Measurements from ENCODE around the gene RAB3C. TPM values are rescaled to one million over a fixed set of nuclear protein-coding genes. Genes with fewer than 3 reads are reported as not detected.
"Not testable (repeated sequence)": the region's sequence is repeated elsewhere in the genome, so short reads cannot be mapped to it uniquely, and the experiment has no call there.

RAB3C gene
- total and polyA plus RNA-seq, 3 experiments from 2014 or later: not detected

GRCh38 chr5:58551492-58551891, 31.4 kb upstream of the RAB3C start:
- no peaks in the 10 kb centered on the region for H3K27me3 ChIP-seq (ENCODE audit: insufficient read depth, low read length, poor library complexity, severe bottlenecking)
- no peak overlapping the region for H3K27ac ChIP-seq (ENCODE audit: low read depth, low read length)
- H3K9me3 ChIP-seq (ENCODE audit: low read length): no peaks in the 10 kb centered on the region
- no peaks in the 10 kb centered on the region for H3K4me1 ChIP-seq (ENCODE audit: insufficient read depth, low read length)
- Mint-ChIP-seq H3K9me3 (peaks cover 0 to 11% (median 0%) of the 10 kb centered on the region in 5 donors), H3K4me3 (no peak overlapping the region), H3K4me1 (no peaks in the 10 kb centered on the region), H3K36me3 (no peaks in the 10 kb centered on the region), H3K27ac (no peak overlapping the region), H3K27me3 (no peaks in the 10 kb centered on the region)
- DNase-seq: no peak
- ChIA-PET CTCF (no interaction called here), POLR2A (no interaction called here)
- no peak overlapping the region for H3K4me3 ChIP-seq (ENCODE audit: low read length)
- no peaks in the 10 kb centered on the region for H3K36me3 ChIP-seq (ENCODE audit: insufficient read depth, low read length)

- H3K36me3 Mint-ChIP-seq, H3K4me1 Mint-ChIP-seq, H3K27me3 Mint-ChIP-seq: not testable (repeated sequence)
Measured at GRCh38 chr5:58557665-58558338, 25.1 kb upstream of the RAB3C start.

GRCh38 chr5:58563016-58563700, 19.7 kb upstream of the RAB3C start:
- POLR2A ChIA-PET: not testable (repeated sequence)

More at GRCh38 chr5:58557665-58558338, 25.1 kb upstream of the RAB3C start:
- H3K4me3 Mint-ChIP-seq; H3K9me3 Mint-ChIP-seq; H3K4me3 ChIP-seq (ENCODE audit: low read length); H3K27ac ChIP-seq (ENCODE audit: low read depth, low read length); H3K4me1 ChIP-seq (ENCODE audit: insufficient read depth, low read length); H3K27me3 ChIP-seq (ENCODE audit: insufficient read depth, low read length, poor library complexity, severe bottlenecking); H3K36me3 ChIP-seq (ENCODE audit: insufficient read depth, low read length); POLR2A ChIA-PET; CTCF ChIA-PET; DNase-seq; H3K9me3 ChIP-seq (ENCODE audit: low read length); H3K27ac Mint-ChIP-seq: not testable (repeated sequence)

GRCh38 chr5:58564043-58564832, 18.6 kb upstream of the RAB3C start:
- POLR2A ChIA-PET, CTCF ChIA-PET, H3K27ac Mint-ChIP-seq: not testable (repeated sequence)

More at GRCh38 chr5:58563016-58563700, 19.7 kb upstream of the RAB3C start:
- H3K27ac Mint-ChIP-seq; H3K4me3 Mint-ChIP-seq; H3K4me1 Mint-ChIP-seq; H3K9me3 Mint-ChIP-seq; H3K27me3 Mint-ChIP-seq; H3K36me3 Mint-ChIP-seq; DNase-seq; CTCF ChIA-PET; H3K27me3 ChIP-seq (ENCODE audit: insufficient read depth, low read length, poor library complexity, severe bottlenecking); H3K4me3 ChIP-seq (ENCODE audit: low read length); H3K36me3 ChIP-seq (ENCODE audit: insufficient read depth, low read length); H3K9me3 ChIP-seq (ENCODE audit: low read length); H3K4me1 ChIP-seq (ENCODE audit: insufficient read depth, low read length); H3K27ac ChIP-seq (ENCODE audit: low read depth, low read length): not testable (repeated sequence)

DNA sequence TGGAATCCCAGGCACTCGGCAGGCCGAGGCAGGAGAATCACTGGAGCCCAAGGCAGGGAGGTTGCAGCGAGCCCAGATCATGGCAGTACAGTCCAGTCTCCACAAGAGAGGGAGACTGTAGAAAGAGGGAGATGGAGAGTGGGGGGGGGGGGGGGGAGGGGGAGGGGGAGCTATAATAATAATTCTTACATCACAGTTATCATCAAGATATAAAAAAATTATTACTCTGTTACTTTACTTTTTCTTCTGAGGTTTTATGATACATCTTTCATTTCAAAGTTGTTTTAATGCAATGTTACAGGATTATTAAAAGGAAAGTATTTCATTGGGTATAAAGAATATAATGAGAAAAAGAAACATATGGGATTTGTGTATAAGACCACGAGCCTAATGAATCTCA, 17.8 kb upstream of the RAB3C start:
- peaks cover 0 to 8% (median 3%) of the 10 kb centered on the region in 5 donors for H3K9me3 Mint-ChIP-seq
- H3K27ac ChIP-seq (ENCODE audit: low read depth, low read length): no peak overlapping the region
- DNase-seq: no peak
- H3K36me3 Mint-ChIP-seq: no peaks in the 10 kb centered on the region
- no peak overlapping the region for H3K4me3 ChIP-seq (ENCODE audit: low read length)
- no peaks in the 10 kb centered on the region for H3K9me3 ChIP-seq (ENCODE audit: low read length)
- H3K27me3 ChIP-seq (ENCODE audit: insufficient read depth, low read length, poor library complexity, severe bottlenecking): no peaks in the 10 kb centered on the region
- H3K36me3 ChIP-seq (ENCODE audit: insufficient read depth, low read length): no peaks in the 10 kb centered on the region
- no peaks in the 10 kb centered on the region for H3K4me1 Mint-ChIP-seq
- H3K4me3 Mint-ChIP-seq: no peak overlapping the region
- H3K27me3 Mint-ChIP-seq: no peaks in the 10 kb centered on the region
- ChIA-PET POLR2A (no interaction called here), CTCF (no interaction called here)
- H3K4me1 ChIP-seq (ENCODE audit: insufficient read depth, low read length): no peaks in the 10 kb centered on the region
- no peak overlapping the region for H3K27ac Mint-ChIP-seq

More at GRCh38 chr5:58564043-58564832, 18.6 kb upstream of the RAB3C start:
- H3K27ac ChIP-seq (ENCODE audit: low read depth, low read length); H3K4me3 Mint-ChIP-seq; H3K27me3 Mint-ChIP-seq; DNase-seq; H3K4me1 Mint-ChIP-seq; H3K9me3 Mint-ChIP-seq; H3K36me3 ChIP-seq (ENCODE audit: insufficient read depth, low read length); H3K27me3 ChIP-seq (ENCODE audit: insufficient read depth, low read length, poor library complexity, severe bottlenecking); H3K4me1 ChIP-seq (ENCODE audit: insufficient read depth, low read length); H3K36me3 Mint-ChIP-seq; H3K9me3 ChIP-seq (ENCODE audit: low read length); H3K4me3 ChIP-seq (ENCODE audit: low read length): not testable (repeated sequence)

GRCh38 chr5:58571501-58571900, 11.4 kb upstream of the RAB3C start:
- Mint-ChIP-seq H3K36me3 (no peaks in the 10 kb centered on the region), H3K4me1 (no peaks in the 10 kb centered on the region), H3K27ac (no peak overlapping the region), H3K27me3 (no peaks in the 10 kb centered on the region), H3K9me3 (peaks cover 0 to 19% (median 6%) of the 10 kb centered on the region in 5 donors), H3K4me3 (no peak overlapping the region)
- H3K9me3 ChIP-seq (ENCODE audit: low read length): no peaks in the 10 kb centered on the region
- H3K27me3 ChIP-seq (ENCODE audit: insufficient read depth, low read length, poor library complexity, severe bottlenecking): no peaks in the 10 kb centered on the region
- H3K27ac ChIP-seq (ENCODE audit: low read depth, low read length): no peak overlapping the region
- DNase-seq: no peak
- POLR2A ChIA-PET: no interaction called here
- no peaks in the 10 kb centered on the region for H3K36me3 ChIP-seq (ENCODE audit: insufficient read depth, low read length)
- H3K4me3 ChIP-seq (ENCODE audit: low read length): no peak overlapping the region
- H3K4me1 ChIP-seq (ENCODE audit: insufficient read depth, low read length): no peaks in the 10 kb centered on the region
- CTCF ChIA-PET: no interaction called here

DNA sequence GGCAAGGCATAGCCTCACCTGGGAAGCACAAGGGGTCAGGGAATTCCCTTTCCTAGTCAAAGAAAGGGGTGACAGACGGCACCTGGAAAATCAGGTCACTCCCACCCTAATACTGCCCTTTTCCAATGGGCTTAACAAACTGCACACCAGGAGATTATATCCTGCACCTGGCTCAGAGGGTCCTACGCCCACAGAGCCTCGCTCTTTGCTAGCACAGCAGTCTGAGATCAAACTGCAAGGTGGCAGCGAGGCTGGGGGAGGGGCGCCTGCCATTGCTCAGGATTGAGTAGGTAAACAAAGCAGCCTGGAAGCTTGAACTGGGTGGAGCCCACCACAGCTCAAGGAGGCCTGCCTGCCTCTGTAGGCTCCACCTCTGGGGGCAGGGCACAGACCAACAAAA, 9.9 kb upstream of the RAB3C start:
- H3K27me3 ChIP-seq (ENCODE audit: insufficient read depth, low read length, poor library complexity, severe bottlenecking); DNase-seq; H3K27ac ChIP-seq (ENCODE audit: low read depth, low read length); H3K4me3 ChIP-seq (ENCODE audit: low read length); H3K27ac Mint-ChIP-seq; H3K36me3 Mint-ChIP-seq; H3K36me3 ChIP-seq (ENCODE audit: insufficient read depth, low read length); H3K4me1 Mint-ChIP-seq; CTCF ChIA-PET; H3K9me3 ChIP-seq (ENCODE audit: low read length); H3K4me3 Mint-ChIP-seq; POLR2A ChIA-PET; H3K27me3 Mint-ChIP-seq; H3K4me1 ChIP-seq (ENCODE audit: insufficient read depth, low read length): not testable (repeated sequence)
- H3K9me3 Mint-ChIP-seq: peaks cover 0 to 19% (median 6%) of the 10 kb centered on the region in 5 donors

DNA sequence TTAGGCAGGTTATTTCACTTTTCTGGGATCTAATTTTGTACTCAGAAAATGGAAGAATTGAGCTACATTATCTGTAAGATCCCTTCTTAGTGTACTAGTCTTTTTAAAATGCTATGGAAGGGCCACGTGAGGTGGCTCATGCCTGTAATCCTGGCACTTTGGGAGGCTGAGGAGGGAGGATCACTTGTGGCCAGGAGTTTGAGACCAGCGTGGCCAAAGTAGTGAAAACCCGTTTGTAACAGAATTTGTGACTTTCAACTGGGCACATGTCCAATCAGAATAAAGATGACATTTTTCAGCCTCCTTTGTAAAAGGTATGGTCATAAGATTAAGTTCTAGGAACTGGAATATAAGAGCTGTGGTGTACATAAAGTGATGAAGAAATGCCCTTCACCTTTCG, 3.1 kb upstream of the RAB3C start:
- Mint-ChIP-seq H3K27me3 (peaks cover 27 to 36% of the 10 kb centered on the region in 2 donors), H3K27ac (no peak overlapping the region), H3K4me3 (no peak overlapping the region), H3K36me3 (no peaks in the 10 kb centered on the region), H3K9me3 (peaks cover 0 to 13% (median 7%) of the 10 kb centered on the region in 5 donors), H3K4me1 (peaks cover 12 to 18% (median 16%) of the 10 kb centered on the region in 3 donors)
- no peaks in the 10 kb centered on the region for H3K9me3 ChIP-seq (ENCODE audit: low read length)
- no peak overlapping the region for H3K4me3 ChIP-seq (ENCODE audit: low read length)
- no peaks in the 10 kb centered on the region for H3K4me1 ChIP-seq (ENCODE audit: insufficient read depth, low read length)
- peaks cover 13% of the 10 kb centered on the region for H3K27me3 ChIP-seq (ENCODE audit: insufficient read depth, low read length, poor library complexity, severe bottlenecking)
- no peak for DNase-seq
- ChIA-PET POLR2A (no interaction called here), CTCF (no interaction called here)
- no peak overlapping the region for H3K27ac ChIP-seq (ENCODE audit: low read depth, low read length)
- no peaks in the 10 kb centered on the region for H3K36me3 ChIP-seq (ENCODE audit: insufficient read depth, low read length)

All from CD8-positive, alpha-beta memory T cell (primary cell).